ENCODE results near the gene RAB11FIP4. TPM values are rescaled to one million over a fixed set of nuclear protein-coding genes. Genes with fewer than 3 reads are reported as not detected.

RAB11FIP4 gene
- total and polyA plus RNA-seq, 2 of the 13 experiments (the other 11 are each of a cell fraction or from before 2014, with no cell fraction given), result 28.0 to 89.3 TPM

DNA sequence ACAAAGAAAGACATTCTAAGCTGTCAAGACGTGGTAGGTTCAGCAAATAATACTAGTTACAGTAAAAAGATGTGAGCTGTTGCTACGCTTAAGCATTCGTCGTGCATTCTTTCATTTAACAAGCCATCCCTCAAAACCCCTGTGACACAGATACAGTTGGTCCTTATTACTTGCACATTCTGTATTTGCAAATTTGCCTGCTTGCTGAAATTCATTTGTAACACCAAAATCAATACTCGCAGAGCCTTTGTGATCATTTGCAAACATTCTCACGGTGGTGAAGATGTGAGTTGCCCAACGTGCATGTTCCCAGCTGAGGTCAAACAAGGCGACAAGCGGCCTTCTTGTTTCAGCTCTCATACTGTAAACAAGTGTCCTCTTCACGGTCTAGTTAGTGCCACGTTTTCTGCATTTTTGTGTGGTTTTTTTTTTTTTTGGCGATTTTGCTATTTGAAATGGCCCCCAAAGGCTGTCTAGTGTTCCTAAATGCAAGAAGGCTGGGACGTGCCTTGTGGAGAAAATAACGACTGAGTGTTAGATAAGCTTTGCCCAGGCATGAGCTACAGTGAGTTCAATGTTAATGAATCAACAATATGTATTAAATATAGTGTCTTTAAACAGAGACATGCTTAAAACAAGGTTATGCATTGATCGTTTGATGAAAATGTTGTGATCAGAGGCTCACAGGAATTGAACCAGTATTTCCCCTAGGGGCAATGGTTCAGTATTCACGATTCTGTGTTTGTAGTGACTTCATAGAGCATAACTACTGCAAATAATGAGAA lies 84.1 kb downstream of the RAB11FIP4 start (continued):
- TF ChIP-seq, protein P1, sequence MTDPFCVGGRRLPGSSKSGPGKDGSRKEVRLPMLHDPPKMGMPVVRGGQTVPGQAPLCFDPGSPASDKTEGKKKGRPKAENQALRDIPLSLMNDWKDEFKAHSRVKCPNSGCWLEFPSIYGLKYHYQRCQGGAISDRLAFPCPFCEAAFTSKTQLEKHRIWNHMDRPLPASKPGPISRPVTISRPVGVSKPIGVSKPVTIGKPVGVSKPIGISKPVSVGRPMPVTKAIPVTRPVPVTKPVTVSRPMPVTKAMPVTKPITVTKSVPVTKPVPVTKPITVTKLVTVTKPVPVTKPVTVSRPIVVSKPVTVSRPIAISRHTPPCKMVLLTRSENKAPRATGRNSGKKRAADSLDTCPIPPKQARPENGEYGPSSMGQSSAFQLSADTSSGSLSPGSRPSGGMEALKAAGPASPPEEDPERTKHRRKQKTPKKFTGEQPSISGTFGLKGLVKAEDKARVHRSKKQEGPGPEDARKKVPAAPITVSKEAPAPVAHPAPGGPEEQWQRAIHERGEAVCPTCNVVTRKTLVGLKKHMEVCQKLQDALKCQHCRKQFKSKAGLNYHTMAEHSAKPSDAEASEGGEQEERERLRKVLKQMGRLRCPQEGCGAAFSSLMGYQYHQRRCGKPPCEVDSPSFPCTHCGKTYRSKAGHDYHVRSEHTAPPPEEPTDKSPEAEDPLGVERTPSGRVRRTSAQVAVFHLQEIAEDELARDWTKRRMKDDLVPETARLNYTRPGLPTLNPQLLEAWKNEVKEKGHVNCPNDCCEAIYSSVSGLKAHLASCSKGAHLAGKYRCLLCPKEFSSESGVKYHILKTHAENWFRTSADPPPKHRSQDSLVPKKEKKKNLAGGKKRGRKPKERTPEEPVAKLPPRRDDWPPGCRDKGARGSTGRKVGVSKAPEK (CRISPR knock-in tag; IDR thresholded peaks at IDR 0.05; ENCODE audit: borderline replicate concordance), result peak; percentile 95
- TF ChIP-seq ADNP (CRISPR knock-in tag; IDR thresholded peaks at IDR 0.05) (no peak), NFKB2 (CRISPR knock-in tag; IDR thresholded peaks at IDR 0.05; ENCODE audit: borderline replicate concordance) (no peak), TBP (CRISPR knock-in tag; IDR thresholded peaks at IDR 0.05) (no peak), ARID4A (CRISPR knock-in tag; IDR thresholded peaks at IDR 0.05; ENCODE audit: borderline replicate concordance) (peak; percentile 61; the same call in 1 of the 2 replicates), ZUFSP (CRISPR knock-in tag; IDR thresholded peaks at IDR 0.05; ENCODE audit: borderline replicate concordance) (no peak), ZBTB3 (CRISPR knock-in tag; IDR thresholded peaks at IDR 0.05; ENCODE audit: borderline replicate concordance, low read depth) (peak; percentile 23; the same call in 1 of the 2 replicates), ZNF451 (CRISPR knock-in tag; IDR thresholded peaks at IDR 0.05) (no peak), ZNF780A (CRISPR knock-in tag; IDR thresholded peaks at IDR 0.05) (no peak), ZNF292 (CRISPR knock-in tag; IDR thresholded peaks at IDR 0.05; ENCODE audit: borderline replicate concordance, low read depth) (peak; percentile 97; the same call in 1 of the 2 replicates), GFI1 (CRISPR knock-in tag; IDR thresholded peaks at IDR 0.05; ENCODE audit: borderline replicate concordance) (0 out of 2 replicates have a peak, but pooled peaks have one; percentile 60), RORA (CRISPR knock-in tag; IDR thresholded peaks at IDR 0.05) (0 out of 2 replicates have a peak, but pooled peaks have one; percentile 27), MATR3 (CRISPR knock-in tag; IDR thresholded peaks at IDR 0.05) (no peak)
- TF ChIP-seq, protein P2, sequence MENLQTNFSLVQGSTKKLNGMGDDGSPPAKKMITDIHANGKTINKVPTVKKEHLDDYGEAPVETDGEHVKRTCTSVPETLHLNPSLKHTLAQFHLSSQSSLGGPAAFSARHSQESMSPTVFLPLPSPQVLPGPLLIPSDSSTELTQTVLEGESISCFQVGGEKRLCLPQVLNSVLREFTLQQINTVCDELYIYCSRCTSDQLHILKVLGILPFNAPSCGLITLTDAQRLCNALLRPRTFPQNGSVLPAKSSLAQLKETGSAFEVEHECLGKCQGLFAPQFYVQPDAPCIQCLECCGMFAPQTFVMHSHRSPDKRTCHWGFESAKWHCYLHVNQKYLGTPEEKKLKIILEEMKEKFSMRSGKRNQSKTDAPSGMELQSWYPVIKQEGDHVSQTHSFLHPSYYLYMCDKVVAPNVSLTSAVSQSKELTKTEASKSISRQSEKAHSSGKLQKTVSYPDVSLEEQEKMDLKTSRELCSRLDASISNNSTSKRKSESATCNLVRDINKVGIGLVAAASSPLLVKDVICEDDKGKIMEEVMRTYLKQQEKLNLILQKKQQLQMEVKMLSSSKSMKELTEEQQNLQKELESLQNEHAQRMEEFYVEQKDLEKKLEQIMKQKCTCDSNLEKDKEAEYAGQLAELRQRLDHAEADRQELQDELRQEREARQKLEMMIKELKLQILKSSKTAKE (CRISPR knock-in tag; IDR thresholded peaks at IDR 0.05; ENCODE audit: borderline replicate concordance), result peak; percentile 88; the same call in 1 of the 2 replicates

Data from HepG2 (cell line).